Activated B cell treated with CpG ODN at 0.5 μM for 24 hours (primary cell): Measurements from ENCODE around the gene ELOF1. TPM values are rescaled to one million over a fixed set of nuclear protein-coding genes. Genes with fewer than 3 reads are reported as not detected.
"Not testable (repeated sequence)": the region's sequence is repeated elsewhere in the genome, so short reads cannot be mapped to it uniquely, and the experiment has no call there.

Experiments used
- ATAC-seq: fragments of 200-7000 bp; cut with Tn5 transposase; one replicate; pipeline ENCODE4 v1.10.0; 2021; ENCODE audit warnings: low read depth, mild to moderate bottlenecking, moderate library complexity
- CTCF ChIA-PET: fragments of 350-600 bp; sonication (Branson Sonifier 250); formaldehyde crosslinking; loops from one replicate; lab custom pipeline; 2021; ENCODE audit warnings: antibody characterized with exemption; lab: Charles Lee
- POLR2A ChIA-PET: fragments of 350-600 bp; sonication (Branson Sonifier 250); formaldehyde crosslinking; loops from one replicate; lab custom pipeline; 2021; ENCODE audit warnings: antibody characterized with exemption; lab: Charles Lee
- DNase-seq: peaks from one replicate; pipeline ENCODE4 v3.0.0; 2022
- H3K27ac Mint-ChIP-seq: one replicate; pipeline ENCODE4 v1.8.0; 2020; ENCODE audit warnings: mixed read lengths
- H3K27me3 Mint-ChIP-seq: one replicate; pipeline ENCODE4 v1.8.0; 2021; ENCODE audit warnings: mixed read lengths
- H3K36me3 Mint-ChIP-seq: one replicate; pipeline ENCODE4 v1.8.0; 2021; ENCODE audit warnings: low read depth, mixed read lengths
- H3K4me1 Mint-ChIP-seq: one replicate; pipeline ENCODE4 v1.8.0; 2021; ENCODE audit warnings: mixed read lengths
- H3K4me3 Mint-ChIP-seq: one replicate; pipeline ENCODE4 v1.8.0; 2020; ENCODE audit warnings: mild to moderate bottlenecking, mixed read lengths
- H3K9me3 Mint-ChIP-seq: one replicate; pipeline ENCODE4 v1.8.0; 2020; ENCODE audit warnings: mixed read lengths
- intact Hi-C: fragments of 100-400 bp; cut with micrococcal nuclease; formaldehyde crosslinking; loops from one replicate; pipeline ENCODE4 v1.15.1; 2024
- total RNA-seq: library from RNA; stranded (reverse); gene quantifications from 2 replicates; pipeline ENCODE4 v1.2.3, GENCODE V29; 2022
- TF ChIP-seq, protein P1 (sequence below): fragments of 200-600 bp; IDR thresholded peaks from one replicate; pipeline ENCODE4 v1.8.0; 2022; ENCODE audit warnings: antibody characterized with exemption, mild to moderate bottlenecking

Gene ELOF1
- total RNA-seq, 1 donor from 2014 or later: 61.7 TPM

DNA sequence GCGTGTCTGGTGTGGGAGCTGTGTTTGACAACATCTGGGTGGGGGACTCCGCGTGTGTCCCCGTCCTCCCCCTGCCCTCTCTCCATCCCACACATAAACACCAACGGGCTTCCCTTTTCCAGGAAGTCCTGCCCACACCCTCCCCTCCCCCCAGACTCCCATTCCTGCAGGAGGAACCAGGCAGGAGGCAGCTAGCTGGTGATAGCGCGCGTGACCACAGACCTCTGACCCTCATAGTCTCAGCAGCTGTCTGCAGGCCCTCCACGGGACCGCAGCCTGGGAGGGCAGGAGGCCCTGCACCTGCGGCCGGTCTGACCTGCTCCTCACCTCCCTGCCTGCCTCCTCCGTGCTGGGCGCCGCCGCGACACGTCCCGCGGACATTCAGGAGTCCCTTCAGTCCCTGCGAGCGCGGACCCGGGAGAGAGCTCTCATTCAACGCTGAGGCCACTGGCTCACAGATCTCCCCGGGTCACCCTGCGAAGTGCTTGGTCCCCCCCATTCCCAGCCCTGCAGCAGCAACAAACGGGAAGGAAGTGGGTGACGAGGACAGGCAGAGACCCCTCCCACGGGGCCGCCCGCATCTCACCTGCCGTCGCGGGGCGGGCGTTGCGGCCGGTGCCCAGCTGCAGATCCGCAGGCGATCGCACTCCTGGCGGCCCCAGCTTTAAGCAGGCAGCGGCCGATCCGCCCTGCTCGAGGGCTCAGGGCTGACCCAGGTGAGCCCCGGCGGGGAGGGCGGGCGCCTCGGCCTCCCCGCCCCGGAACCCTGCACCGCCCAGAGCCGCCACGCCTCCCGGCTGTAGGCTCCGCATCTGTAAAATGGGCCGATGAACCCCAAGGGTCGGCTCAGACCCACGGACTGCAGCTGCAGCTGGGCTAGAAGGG, 19.5 kb upstream of the ELOF1 start:
- TF ChIP-seq, protein P1, sequence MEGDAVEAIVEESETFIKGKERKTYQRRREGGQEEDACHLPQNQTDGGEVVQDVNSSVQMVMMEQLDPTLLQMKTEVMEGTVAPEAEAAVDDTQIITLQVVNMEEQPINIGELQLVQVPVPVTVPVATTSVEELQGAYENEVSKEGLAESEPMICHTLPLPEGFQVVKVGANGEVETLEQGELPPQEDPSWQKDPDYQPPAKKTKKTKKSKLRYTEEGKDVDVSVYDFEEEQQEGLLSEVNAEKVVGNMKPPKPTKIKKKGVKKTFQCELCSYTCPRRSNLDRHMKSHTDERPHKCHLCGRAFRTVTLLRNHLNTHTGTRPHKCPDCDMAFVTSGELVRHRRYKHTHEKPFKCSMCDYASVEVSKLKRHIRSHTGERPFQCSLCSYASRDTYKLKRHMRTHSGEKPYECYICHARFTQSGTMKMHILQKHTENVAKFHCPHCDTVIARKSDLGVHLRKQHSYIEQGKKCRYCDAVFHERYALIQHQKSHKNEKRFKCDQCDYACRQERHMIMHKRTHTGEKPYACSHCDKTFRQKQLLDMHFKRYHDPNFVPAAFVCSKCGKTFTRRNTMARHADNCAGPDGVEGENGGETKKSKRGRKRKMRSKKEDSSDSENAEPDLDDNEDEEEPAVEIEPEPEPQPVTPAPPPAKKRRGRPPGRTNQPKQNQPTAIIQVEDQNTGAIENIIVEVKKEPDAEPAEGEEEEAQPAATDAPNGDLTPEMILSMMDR: no peak
- no peaks in the 10 kb centered on the region for H3K27me3 Mint-ChIP-seq
- DNase-seq (no peak), ATAC-seq (peak; percentile 26)
- H3K27ac Mint-ChIP-seq: peak overlapping the region; percentile 82
- peaks cover 89% of the 10 kb centered on the region for H3K4me1 Mint-ChIP-seq
- H3K36me3 Mint-ChIP-seq: peaks cover 13% of the 10 kb centered on the region
- H3K9me3 Mint-ChIP-seq: no peaks in the 10 kb centered on the region
- CTCF ChIA-PET: interaction anchor here (1.3 to 1.6 kb wide), 2 partner anchors 11 to 18 kb away, joined by 3 to 4 read pairs; no protein-coding TSS in a partner anchor
- intact Hi-C loops: no loop called here
- POLR2A ChIA-PET: interaction anchor here (0.5 to 10.3 kb wide), 8 partner anchors 7 to 96 kb away, joined by 3 to 314 read pairs (median 4); partner anchors contain the start of gene ELOF1
- peak overlapping the region; percentile 81 for H3K4me3 Mint-ChIP-seq

DNA sequence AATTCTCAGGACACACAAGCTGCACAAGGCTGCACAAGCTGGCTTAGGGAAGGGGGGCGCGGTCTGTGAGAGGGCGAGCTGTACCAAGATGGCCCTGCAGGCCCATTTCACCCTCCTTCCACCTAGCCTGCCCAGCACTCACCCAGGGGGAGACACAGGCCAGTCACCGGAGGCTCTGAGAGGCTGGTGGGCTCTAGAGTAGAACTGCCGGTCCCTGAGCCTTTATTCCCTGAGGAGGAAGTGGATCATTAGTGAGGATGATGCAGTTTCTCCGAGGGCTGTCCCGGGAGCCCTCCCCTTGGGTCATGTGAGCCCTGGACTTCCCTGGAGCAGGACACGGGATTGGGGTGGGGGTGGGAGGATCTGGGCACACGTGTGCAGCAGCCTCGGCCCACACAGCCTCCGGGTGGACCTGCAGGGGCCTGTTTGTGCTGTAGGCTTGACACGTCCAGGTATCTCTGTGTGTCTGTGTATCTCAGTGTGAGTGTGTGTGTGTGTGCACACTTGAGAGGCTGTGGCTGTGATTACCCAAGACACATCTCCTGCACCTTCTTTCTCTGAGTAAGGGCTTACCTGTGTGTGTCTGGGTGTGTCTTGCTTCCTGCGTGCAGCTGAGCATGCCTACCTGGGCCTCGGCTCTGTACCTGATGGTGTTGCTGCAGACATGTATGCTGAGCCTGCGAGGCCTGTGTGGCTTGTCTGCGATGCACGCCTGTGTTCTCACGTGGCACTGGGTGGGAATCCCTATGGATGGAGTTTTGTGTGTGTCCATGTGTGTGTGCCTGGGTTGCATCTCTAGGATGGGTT, 18.6 kb upstream of the ELOF1 start, which contains the start of gene ACP5:
TSS of gene ACP5 (minus strand) at position 195 of the 807 bp plus-strand sequence. CDS start 328 bp downstream, outside the sequence.
- Mint-ChIP-seq H3K9me3 (no peaks in the 10 kb centered on the region), H3K36me3 (peaks cover 13% of the 10 kb centered on the region), H3K4me1 (peaks cover 85% of the 10 kb centered on the region), H3K27me3 (no peaks in the 10 kb centered on the region), H3K4me3 (peak within 1 kb of the TSS; percentile 81), H3K27ac (peak within 1 kb of the TSS; percentile 82)
- DNase-seq (no peak), ATAC-seq (no peak)
- ChIA-PET POLR2A (interaction anchor here (0.5 to 10.3 kb wide), 6 partner anchors 6 to 41 kb away, joined by 3 to 314 read pairs (median 6); partner anchors contain the start of gene ELOF1), CTCF (interaction anchor here (1.3 kb wide), 1 partner anchor 17 kb away, joined by 3 read pairs; no protein-coding TSS in a partner anchor)
- intact Hi-C loops: no loop called here
- TF ChIP-seq, protein P1: no peak

DNA sequence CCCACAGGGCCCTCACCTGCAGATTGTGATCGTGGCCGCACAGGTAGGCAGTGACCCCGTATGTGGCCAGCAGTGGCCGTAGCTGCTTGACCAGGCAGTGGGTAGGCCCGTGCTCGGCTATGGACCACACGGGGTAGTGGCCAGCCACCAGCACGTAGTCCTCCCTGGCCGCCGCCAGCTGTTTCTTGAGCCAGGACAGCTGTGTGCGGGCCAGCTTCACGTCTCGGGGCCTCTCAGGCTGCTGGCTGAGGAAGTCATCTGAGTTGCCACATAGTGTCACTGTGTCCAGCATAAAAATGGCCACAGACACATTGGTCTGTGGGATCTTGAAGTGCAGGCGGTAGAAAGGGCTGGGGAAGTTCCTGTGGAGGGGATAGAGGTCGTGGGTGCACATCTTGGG, 17.2 kb upstream of the ELOF1 start:
- Mint-ChIP-seq H3K27me3 (no peaks in the 10 kb centered on the region), H3K27ac (peak overlapping the region; percentile 19), H3K4me1 (peaks cover 76% of the 10 kb centered on the region), H3K9me3 (no peaks in the 10 kb centered on the region), H3K4me3 (no peak overlapping the region), H3K36me3 (peaks cover 13% of the 10 kb centered on the region)
- CTCF ChIA-PET: no interaction called here
- TF ChIP-seq, protein P1: no peak
- intact Hi-C loops: no loop called here
- POLR2A ChIA-PET: interaction anchor here (0.5 to 9.2 kb wide), 7 partner anchors 6 to 1073 kb away, joined by 3 to 314 read pairs (median 3); partner anchors contain the start of genes ACP5 and KEAP1
- no peak for ATAC-seq
- no peak for DNase-seq

DNA sequence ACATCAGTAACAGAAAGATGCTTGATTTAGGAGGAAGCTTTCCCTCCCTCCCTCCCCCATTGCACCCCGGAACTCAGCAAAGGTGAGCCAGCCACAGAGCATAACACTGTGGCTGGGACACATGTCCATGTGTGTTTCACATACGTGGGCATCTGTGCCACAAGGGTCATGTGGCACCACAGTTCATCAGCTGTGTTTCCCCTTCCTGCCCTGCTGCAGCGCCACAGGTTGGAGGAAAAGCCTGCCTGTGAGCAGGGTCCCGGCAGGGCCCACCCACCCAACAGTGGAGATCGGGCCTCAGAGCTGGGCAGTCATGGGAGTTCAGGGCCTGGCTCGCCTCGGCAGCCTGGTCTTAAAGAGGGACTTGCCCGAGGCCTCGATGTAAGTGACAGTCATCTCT, 15.7 kb upstream of the ELOF1 start:
- TF ChIP-seq, protein P1: no peak
- Mint-ChIP-seq H3K27ac (peak overlapping the region; percentile 82), H3K4me1 (peaks cover 71% of the 10 kb centered on the region), H3K36me3 (peaks cover 13% of the 10 kb centered on the region), H3K9me3 (no peaks in the 10 kb centered on the region), H3K4me3 (peak overlapping the region; percentile 28), H3K27me3 (no peaks in the 10 kb centered on the region)
- ChIA-PET CTCF (interaction anchor here (0.8 kb wide), 1 partner anchor 14 kb away, joined by 3 read pairs; no protein-coding TSS in a partner anchor), POLR2A (interaction anchor here (0.7 to 9.2 kb wide), 6 partner anchors 8 to 16 kb away, joined by 4 to 314 read pairs (median 6); partner anchors contain the start of genes ACP5 and ELOF1)
- DNase-seq (no peak), ATAC-seq (peak; percentile 42)
- intact Hi-C loops: no loop called here

DNA sequence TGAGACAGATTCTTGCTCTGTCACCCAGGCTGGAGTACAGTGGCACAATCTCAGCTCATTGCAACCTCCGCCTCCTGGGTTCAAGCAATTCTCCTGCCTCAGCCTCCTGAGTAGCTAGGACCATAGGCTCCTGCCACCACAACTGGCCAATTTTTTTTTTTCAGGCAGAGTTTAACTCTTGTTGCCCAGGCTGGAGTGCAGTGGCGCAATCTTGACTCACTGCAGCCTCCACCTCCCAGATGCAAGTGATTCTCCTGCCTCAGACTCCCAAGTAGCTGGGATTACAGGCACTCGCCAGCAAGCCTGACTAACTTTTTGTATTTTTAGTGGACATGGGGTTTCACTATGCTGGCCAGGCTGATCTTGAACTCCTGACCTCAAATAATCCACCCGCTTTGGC, 14.7 kb upstream of the ELOF1 start:
- peaks cover 72% of the 10 kb centered on the region for H3K4me1 Mint-ChIP-seq
- CTCF ChIA-PET, intact Hi-C loops, DNase-seq, H3K9me3 Mint-ChIP-seq, ATAC-seq, H3K4me3 Mint-ChIP-seq, H3K27me3 Mint-ChIP-seq: not testable (repeated sequence)
- POLR2A ChIA-PET: interaction anchor here (0.5 to 9.2 kb wide), 3 partner anchors 9 to 1183 kb away, joined by 3 to 314 read pairs (median 6); partner anchors contain the start of gene ACP5
- H3K27ac Mint-ChIP-seq: peak overlapping the region; percentile 65
- H3K36me3 Mint-ChIP-seq: peaks cover 13% of the 10 kb centered on the region

DNA sequence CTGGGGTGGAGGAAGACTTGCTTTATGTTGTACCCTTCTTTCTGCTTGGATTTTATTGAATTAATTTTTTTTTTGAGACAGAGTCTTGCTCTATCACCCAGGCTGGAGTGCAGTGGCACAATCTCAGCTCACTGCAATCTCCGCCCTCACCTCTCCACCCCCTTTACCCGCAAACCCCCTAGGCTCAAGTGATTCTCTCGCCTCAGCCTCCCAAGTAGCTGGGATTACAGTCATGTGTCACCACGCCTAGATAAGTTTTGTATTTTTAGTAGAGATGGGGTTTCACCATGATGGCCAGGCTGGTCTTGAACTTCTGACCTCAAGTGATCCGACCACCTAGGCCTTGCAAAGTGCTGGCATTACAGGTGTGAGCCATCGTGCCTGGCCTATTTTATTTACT, 14.3 kb upstream of the ELOF1 start:
- DNase-seq, H3K9me3 Mint-ChIP-seq, H3K4me3 Mint-ChIP-seq, intact Hi-C loops, H3K27me3 Mint-ChIP-seq, ATAC-seq: not testable (repeated sequence)
- peaks cover 74% of the 10 kb centered on the region for H3K4me1 Mint-ChIP-seq
- POLR2A ChIA-PET: interaction anchor here (1.4 to 9.2 kb wide), 2 partner anchors 9 to 15 kb away, joined by 6 to 314 read pairs; partner anchors contain the start of genes ACP5 and ELOF1
- peaks cover 13% of the 10 kb centered on the region for H3K36me3 Mint-ChIP-seq
- CTCF ChIA-PET: interaction anchor here (1.0 kb wide), 1 partner anchor 12 kb away, joined by 3 read pairs; no protein-coding TSS in a partner anchor
- H3K27ac Mint-ChIP-seq: peak overlapping the region; percentile 65
